GM19240 (cell line): ENCODE data around the gene GAB3.
A peak's percentile ranks its signal among the peaks of the same experiment; 100 is the strongest.

ENCODE experiments used
- DNase-seq: peaks from one replicate; pipeline ENCODE4 v3.0.0; 2011; ENCODE audit warnings: low spot score; ENCODE audit not compliant: insufficient read length

GAB3 gene

DNA sequence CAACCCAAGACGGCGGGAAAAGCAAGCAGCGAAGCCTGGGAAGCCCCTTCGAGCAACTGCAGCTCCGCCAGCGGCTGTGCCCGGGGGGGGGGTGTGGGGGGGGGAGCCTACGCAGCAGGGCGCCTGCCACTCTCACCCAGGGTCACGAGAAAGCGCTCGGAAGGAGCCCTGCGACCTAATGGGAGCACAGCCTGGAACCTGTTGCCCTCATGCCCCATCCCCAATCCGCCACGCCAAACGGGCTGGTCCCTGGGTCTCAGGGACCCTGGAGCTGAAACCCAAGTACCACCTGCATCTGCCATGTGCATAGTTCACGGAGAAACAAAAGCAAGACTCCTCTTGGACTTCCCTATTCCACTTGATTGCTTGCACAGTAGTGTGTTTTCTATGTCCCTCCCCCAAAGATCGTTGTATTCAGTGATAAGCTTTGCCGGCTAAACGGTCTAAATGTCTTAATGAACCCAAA, 359 bp upstream of the GAB3 start:
- DNase-seq = no peak

DNA sequence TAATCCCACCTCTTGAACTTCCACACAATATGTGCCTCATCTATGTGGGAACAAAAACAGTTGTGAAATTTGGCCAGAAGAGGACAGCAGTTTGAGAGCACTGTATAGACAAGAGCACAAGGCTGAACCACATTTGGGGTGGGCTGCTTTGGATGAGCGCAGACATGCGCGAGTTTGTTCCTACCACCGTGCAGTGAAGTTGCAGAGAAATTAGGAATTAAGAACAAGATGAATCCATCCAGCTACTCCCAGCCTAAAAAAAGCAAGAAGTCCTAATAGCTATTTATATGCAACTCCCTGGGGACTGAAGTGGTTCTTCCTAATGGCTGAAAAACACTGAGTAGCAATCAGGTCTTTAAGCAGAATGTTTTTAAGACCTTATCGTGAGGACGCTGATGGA, 1.0 kb downstream of the GAB3 start:
- DNase-seq = no peak

DNA sequence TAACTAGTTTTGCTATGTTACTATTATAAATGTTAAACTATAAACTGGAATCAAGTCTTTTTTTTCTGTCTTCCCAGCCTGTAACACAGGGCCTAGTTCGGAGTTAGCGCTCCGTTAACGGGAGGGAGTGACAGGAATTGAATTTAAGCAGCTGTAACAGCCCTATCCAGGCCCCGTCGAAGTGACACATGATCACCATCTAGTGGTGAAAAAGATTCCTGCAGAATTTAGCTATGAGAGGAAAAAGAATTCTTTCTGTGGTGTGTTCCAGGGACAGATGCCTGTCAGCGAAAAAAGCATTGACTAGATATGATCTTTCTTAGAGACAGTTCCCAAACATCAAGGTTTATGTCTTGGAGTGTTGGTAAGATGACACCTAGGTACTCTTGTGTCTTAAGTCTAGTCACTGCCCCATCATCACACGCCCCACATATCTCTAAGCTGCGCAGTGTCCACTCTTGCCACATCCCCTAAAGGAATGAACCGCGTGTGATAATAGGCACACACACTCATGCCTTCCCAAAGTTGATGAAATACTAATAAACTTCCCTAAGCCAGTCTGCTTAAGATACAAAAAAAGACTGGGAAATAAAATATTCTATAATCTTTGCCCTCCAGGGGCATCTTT, 2.1 kb downstream of the GAB3 start:
- peak; percentile 47 for DNase-seq

DNA sequence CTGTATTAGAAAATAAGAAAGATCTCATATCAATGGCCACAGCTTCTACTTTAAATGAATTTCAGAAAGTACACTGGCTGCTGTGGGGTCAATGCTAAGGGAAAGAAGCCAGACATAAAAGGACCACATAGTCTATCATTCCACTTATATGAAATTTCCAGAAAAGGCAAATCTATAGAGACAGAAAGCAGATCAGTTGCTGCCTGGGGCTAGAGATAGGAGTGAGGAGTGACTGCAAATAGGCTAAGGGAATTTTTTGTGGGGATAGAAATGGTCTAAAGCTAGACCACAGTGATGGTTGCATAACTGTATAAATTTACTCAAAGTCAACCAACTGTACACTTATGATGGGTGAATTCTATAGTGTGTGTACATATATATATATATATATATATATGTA, 8.3 kb downstream of the GAB3 start:
- DNase-seq = no peak

DNA sequence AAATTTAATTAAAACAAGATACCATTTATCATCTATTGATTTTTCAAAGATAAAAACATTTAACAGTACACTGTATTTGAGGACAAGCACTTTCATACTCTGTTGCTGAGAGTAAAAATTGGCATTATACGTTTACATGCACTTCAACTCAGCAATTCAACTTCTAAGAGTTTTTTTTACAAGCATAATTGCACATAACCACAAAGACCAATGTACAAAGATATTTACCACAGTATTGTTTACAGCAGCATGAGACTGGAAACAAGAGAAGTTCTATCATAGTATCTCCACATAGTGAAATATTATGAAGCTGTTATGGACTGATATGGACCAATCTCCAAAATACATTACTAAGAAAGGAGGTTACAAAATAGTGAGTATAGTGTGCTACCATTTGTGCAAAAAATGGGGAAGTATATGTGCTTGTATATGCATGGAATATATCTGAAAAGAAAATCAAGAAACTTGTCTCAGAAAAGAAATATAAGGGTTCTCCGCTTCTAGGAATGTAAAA, 10.9 kb downstream of the GAB3 start:
- DNase-seq = no peak

DNA sequence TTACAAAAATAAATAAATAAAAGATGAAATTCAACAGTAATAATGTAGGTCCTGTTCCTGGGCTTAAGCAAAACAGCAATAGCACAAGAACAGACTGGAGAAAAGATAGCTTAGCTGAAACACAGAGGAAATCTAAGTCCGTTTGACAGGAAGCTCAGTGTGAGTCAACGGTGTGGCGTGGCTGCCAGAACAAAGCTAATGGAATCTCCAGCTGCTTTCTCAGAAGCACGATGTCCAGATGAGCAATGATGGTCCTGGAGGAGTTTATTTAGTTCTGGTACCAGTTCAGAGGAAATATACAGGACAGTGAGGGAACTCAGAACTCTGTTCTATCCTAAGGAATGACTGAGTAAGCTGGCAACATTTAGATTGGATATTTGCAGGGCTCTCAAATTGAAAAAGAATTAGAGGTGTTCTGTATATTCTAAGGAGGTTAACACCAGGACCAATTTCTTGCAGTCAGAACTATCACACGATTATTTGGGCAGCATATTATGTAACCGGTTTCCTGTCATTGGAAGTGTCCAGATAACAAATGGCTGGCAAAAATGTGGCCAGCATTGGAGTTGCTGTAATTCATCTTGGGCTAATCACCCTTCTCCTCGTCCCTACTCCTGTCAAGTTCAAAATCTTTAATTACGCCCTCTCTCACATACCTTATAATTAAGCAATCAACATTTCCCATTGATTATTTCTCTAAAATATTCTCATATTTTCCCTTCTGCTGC, 12.7 kb downstream of the GAB3 start:
- DNase-seq = no peak

DNA sequence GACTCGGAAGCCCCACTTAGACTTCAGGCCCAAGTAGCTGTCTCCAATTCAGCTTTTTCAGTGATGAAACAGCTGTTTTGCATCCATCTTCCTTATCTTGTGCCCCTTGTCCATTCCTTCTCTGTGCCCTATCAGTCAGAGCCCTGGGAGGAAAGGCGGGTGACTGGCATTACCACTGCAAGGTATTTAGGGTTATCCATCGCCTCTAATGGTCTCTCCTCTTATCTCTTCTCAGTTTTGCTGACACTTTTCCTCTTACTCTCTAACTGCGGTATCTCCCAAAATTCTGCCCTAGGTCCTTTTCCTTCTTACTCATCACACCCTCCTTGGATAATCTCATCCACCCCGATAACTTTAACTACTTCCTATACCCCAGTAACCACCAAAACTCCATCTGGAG, 13.7 kb downstream of the GAB3 start:
- no peak for DNase-seq

DNA sequence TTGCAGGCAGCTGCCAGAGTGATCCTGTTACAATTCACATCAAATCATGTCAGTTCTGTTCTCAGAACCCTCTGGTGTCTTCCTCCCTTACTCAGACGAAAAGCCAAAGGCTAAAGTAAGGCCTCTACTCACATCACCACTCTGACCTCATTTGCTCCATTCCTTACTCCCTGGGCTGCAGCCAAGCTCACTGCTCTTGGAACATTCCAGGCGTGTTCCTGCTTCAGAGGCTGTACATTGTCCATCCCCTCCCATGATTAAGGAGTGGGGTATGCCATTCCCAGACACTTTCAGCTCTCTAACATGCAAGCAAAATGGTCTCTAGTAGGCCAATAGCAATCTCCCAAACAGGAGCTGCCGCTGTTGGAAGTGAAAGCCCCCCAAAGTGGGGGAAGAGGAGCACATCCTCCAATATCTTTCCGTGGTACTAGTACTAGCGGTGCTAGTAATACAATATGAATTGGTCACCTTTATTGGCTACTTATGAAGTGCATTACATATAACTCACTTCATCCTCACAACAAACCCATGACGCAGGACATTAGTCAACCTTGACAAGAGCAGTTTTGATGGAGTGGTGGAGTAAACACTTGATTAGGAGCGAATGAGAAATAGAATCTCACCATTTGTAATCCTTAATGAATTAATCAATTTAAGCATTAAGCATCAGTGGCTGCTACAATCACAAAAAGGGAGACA, 15.0 kb downstream of the GAB3 start:
- no peak for DNase-seq

DNA sequence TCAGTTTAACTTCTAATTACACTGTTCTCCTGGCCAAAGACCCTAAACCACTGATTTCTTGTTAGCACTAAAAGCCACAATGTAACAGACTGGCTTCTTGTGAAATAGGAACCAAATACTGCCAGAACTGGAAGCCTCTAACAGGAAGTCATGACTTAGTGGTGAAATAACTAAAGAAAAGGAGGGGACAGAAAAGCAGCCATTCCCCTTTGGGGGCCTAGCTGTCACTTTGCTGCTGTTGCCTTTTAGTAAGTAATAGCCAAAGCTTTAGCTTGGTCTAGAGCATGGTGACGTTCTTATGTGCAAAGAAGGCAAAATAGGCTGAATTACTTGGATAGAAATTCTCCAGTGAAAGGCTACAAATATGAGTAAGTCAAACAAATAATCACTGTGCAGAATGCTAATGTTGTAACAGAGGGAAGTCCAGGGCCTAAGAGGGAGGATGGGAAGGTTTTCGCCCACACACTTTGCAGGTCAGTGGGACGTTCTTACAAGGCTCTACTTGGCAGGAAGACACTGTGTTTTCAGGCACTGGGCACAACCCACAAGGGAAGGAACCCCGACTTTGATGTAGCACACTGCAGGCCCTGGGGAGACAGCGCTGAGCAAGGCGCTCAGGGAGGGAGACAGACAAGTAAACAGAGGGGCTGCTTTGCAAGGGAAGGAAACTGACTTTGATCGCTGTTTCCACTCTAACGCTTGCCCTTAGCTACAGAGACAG, 16.7 kb downstream of the GAB3 start:
- DNase-seq = no peak

DNA sequence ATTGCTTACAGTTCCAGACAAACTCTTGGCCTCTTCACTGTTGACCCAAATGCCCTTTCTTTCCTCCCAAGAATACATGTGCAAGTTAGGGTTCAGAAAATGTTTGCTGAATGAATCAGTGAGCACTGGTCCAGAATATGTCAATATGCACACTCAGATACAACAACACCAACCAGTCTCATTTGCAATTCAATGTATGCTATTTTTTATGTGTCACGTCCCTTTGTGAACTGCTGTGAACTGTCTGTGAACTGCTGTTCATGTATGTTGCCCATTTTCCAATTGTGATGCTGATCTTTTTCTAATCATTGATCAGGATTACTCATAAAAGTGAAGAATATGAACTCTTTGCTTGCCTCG, 17.8 kb downstream of the GAB3 start:
- DNase-seq = no peak

DNA sequence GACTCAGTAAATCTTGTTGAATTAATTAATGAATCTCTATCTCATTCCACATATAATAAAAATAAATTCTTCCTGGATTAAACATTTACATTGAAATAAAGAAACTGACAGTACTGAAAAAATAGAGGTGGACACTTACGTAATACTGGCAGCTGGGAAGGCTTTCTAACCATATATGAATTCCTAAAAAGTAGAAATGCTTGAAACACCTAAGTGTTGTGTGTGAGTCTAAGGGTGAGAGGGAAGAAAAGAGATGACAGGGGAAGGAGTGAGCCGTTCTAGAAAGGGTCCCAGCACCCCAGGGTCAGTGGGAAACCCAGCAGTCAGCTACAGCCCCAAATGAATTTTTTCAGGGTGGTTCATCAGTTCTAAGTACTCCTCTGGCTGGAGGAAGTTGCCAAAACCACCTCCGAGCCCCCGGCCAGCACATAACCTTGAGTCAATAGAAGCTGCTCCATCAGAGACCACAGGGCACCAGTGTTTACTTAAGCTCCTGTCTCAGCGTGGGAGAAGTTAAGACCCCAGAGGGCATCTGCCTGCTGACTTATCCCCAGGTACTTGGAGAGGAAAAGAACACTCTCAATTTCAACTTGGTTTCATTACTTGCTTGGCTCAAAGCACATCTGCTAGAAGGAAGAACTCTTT, 18.3 kb downstream of the GAB3 start:
- no peak for DNase-seq

DNA sequence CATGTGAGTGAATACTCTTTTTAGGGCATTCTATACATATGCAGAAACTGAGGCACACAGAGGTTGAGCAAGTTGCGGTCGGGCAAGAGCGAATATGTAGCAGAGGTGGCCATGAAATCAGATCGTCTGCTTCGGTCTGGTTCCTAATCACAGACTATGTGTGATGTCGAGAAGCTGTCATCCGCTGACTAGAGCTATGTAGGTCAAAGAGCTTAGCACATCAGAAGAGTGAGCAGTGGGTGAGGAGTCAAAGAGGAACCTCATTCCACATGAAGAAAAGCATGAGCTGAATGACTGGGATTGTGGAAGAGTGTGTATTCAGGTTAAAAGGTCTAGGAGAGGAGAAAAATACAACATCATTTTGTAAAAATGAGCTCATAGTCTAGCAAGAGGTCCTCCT, 19.0 kb downstream of the GAB3 start:
- no peak for DNase-seq

DNA sequence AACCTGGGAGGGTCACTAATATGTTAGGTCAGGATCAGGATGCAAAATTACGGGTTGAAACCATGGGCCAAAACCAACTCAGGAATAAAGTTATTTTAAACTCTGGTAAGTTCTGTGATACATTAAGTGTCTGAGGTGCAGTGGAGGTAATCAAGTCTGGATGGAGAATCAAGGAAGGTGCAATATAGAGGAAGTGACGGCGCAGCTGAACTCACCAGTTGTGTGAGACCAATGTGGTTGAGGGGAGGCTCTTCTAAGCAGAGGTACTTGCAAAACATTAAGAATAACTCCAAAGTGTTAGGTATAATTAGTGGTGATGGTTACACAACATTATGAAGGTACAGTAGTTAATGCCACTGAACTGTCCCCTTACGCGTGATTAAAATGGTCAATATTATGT, 19.7 kb downstream of the GAB3 start:
- no peak for DNase-seq

DNA sequence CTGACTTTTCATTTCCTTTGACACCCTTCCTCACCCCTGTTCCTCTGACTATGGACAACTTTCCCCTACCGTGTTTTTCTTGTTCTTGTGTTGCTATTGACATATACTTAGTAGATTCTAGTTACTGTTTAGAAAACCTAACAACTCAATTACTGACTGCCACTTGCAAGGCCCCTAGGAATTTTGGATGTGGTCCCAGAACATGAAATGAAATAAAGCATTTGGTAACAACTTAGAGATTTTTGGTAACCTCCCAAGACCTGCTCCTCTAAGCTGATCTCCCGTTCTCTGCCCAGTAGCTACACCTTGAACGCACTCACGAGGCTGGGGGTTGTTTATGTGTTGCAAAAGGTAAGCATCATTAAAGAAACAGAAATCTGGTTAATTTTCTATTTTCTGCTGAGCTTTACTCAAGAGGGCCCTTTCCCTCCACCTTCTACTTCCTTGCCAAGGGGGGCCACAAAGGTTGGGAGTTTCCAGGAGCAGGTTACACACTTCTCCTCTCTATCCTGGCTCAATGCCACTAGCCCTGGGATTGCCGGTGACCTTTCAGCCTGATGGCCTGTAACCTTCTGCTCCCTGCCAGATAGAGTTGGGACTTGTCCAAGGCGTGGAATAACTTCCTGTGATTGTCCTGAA, 20.5 kb downstream of the GAB3 start:
- DNase-seq = no peak

DNA sequence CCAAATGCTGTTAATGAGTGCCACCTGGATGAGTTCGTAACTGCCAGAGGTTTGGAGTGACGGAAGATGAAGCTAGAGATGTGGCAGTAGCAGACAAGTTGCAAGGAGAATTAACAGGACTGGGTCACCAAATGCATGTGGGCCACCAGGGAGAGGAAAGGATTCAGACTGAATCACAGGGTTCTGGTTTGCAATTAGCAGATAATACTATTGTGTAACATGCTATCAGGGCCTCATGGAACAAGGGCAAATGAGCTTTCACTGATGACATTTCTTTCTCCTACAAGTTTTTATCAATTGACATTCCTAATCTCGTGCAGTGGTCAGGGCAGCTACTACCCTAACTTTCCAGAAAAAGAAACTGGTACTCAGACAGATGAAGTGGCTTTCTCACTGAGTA, 21.4 kb downstream of the GAB3 start:
- DNase-seq = no peak

DNA sequence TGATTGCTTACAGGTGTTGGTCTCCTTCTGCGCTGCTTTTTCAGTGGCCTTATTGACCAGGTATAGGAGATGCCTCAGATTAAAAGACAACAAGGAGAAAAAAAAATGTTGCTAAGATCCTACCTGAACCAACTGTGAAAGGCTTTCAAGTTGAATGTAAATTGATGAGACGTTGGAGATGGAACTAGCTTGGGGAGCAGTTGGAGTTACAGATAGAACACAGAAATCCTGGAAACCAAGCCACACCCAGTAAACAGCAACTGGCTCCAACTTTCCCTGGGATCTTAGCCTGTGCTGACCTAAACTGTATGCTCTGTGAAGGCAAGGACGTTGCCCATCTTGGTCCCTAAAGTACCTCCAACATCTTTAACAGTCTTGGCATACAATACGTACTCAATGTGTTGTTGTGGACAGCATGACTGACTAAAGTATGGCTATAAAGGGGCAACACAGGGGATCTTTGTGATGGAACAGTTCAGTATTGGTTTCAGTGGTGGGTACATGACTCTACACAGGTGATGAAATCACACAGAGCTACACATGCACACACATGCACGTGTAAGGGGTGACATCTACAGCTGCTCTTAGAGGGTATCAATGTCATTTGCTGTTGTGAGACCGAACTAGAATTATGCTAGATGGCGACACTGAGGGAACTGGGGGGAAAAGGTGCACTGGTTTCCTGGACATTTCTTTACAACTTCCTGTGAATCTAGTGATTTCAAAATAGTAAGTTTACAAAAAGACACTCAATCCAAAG, 22.3 kb downstream of the GAB3 start:
- no peak for DNase-seq

DNA sequence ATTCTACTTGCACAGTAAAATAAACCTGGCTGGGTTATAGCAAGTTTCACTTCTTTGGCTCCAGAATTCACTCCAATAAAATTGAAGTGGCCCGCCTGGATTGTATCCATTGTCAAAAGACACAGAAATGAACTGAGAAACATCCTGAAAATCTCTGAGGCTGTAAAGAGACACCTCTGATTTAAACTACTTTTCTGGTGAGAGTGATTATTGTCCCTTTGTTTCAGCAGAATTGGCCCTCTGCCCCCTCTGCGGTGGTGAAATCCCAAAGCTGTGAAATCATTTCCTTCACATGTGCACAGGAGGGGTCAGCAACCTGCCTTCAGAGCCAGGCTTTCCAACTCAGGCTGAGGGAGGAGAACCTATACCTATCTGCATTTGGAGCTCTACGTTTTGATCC, 23.0 kb downstream of the GAB3 start:
- DNase-seq = no peak

DNA sequence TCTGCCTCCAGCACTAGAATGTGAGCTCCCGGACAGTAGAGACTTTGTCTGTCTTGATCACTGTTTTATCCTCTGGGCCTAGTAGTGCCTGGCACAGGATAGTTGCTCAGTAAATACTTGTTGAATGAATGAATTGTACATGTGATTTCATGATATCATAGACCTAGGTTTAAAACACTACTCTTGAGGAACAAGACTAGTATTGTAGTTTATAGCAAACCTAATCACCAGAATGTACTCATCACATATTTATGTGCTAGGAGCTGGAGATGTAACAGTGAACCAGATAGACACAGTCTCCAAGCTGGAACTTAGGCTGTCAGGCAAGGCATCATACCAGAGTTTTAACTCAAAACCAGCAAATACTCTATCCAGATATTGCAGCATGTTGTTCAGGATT, 23.5 kb downstream of the GAB3 start:
- DNase-seq = no peak

DNA sequence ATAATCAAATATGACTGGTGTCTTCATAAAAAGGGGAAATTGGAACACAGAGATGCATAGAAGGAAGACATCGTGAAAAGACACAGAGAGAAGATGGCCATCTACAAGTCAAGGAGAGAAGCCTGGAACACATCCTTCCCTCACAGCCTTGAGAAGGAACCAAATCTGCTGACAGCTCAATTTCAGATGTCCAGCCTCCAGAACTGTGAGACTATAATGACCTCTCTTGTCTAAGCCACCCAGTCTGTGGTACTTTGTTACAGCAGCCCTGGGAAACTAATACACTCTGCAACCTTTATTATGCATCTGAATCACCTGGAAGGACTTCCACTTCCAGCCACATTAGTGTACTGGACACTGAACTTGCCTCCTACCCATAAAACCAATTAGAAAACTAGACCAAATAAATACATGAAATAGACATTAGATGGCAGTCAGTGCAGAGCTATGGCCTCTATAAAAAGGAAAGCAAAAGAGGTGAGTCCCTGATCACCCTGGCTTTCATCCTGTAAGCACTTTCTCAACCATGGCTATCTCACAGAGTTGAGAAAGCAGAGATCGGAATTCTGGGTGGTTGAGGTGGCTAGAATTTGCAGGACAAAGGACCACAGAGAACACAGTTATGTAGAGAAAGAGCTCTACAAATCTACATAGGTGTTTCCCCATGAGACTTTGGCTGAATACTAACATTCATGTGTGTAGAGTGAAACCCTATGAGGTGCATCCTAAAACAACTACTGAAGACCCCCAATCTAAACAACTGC, 25.7 kb downstream of the GAB3 start:
- DNase-seq = no peak
